Superior temporal gyrus (tissue), 1 donor: ENCODE data around the gene MT1H.
"Not testable (repeated sequence)": the region's sequence is repeated elsewhere in the genome, so short reads cannot be mapped to it uniquely, and the experiment has no call there.

Experiments used
- DNase-seq: peaks from one replicate; pipeline ENCODE4 v3.0.0-alpha.2; 2016; ENCODE audit errors: extremely low spot score

Gene MT1H

GRCh38 chr16:56684926-56685590 lies 15.4 kb downstream of the MT1H start:
- no peak for DNase-seq

- no peak for DNase-seq
Observed at GRCh38 chr16:56686758-56687157, 17.1 kb downstream of the MT1H start.

- DNase-seq, result no peak
Observed at GRCh38 chr16:56688762-56689161, 19.1 kb downstream of the MT1H start.

GRCh38 chr16:56689171-56689570 lies 19.6 kb downstream of the MT1H start:
- DNase-seq, result no peak

GRCh38 chr16:56690420-56691122 lies 21.0 kb downstream of the MT1H start:
- DNase-seq, result no peak

GRCh38 chr16:56691885-56692284 lies 22.3 kb downstream of the MT1H start:
- DNase-seq, result no peak

GRCh38 chr16:56695246-56695645 lies 25.6 kb downstream of the MT1H start:
- DNase-seq, result no peak

- DNase-seq, result no peak
Observed at GRCh38 chr16:56697456-56698155, 28.0 kb downstream of the MT1H start.

GRCh38 chr16:56700195-56700594 lies 30.6 kb downstream of the MT1H start:
- DNase-seq, result no peak

GRCh38 chr16:56700631-56701030 lies 31.0 kb downstream of the MT1H start:
- DNase-seq, result no peak

- no peak for DNase-seq
Observed at GRCh38 chr16:56701534-56701933, 31.9 kb downstream of the MT1H start.

- DNase-seq, result no peak
Observed at GRCh38 chr16:56702836-56703235, 33.2 kb downstream of the MT1H start.

- DNase-seq, result no peak
Observed at GRCh38 chr16:56708525-56709442, 39.2 kb downstream of the MT1H start.

GRCh38 chr16:56709443-56710040 lies 39.9 kb downstream of the MT1H start:
- DNase-seq, result no peak

- no peak for DNase-seq
Observed at GRCh38 chr16:56710181-56710737, 40.6 kb downstream of the MT1H start.

- no peak for DNase-seq
Observed at GRCh38 chr16:56711862-56712261, 42.2 kb downstream of the MT1H start.

GRCh38 chr16:56713794-56714193 lies 44.2 kb downstream of the MT1H start:
- no peak for DNase-seq

GRCh38 chr16:56715126-56715525 lies 45.5 kb downstream of the MT1H start:
- no peak for DNase-seq

- no peak for DNase-seq
Observed at GRCh38 chr16:56716761-56717160, 47.1 kb downstream of the MT1H start.

GRCh38 chr16:56717532-56717931 lies 47.9 kb downstream of the MT1H start:
- not testable (repeated sequence) for DNase-seq
